Renal cortex interstitium (tissue), 11 donors: ENCODE measurements around the gene RALBP1. TPM values are rescaled to one million over a fixed set of nuclear protein-coding genes. Genes with fewer than 3 reads are reported as not detected.

ENCODE experiments used
- DNase-seq, 11 donors: peaks; one replicate each; pipeline ENCODE4 v3.0.0-alpha.2; 2013; ENCODE audit warnings: low read depth in 9 of 11, low spot score in 4 of 11; ENCODE audit errors: extremely low read depth in 1 of 11
- polyA plus RNA-seq, 3 donors: library from polyadenylated mRNA; unstranded; fragments of 120-200 nt; gene quantifications; one replicate each; pipeline ENCODE4 v1.2.1, GENCODE V29; 2013; ENCODE audit not compliant: insufficient read length in 3 of 3

RALBP1 gene
- polyA plus RNA-seq, 3 donors = 72.7 to 88.7 (median 74.8) TPM

DNA sequence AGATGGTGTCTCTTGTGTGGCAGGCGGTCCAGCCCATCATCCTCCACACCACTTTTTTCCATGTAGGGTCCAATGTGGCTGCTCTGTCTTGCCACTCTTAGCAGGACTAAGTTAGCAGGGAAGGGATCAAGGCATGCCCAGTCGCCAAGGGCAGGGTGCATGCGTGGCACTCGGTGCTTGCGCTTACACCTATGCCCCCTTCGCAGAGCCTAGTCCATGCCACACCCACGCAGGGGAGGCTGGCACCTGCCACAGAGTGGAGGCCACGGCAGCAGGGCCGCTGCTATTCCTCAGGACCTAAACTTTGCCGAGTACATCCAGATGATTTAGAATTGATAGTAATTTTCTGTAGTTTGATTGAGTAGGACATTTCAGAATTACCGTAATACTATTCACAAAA is 59.5 kb downstream of the RALBP1 start:
- no peak for DNase-seq

DNA sequence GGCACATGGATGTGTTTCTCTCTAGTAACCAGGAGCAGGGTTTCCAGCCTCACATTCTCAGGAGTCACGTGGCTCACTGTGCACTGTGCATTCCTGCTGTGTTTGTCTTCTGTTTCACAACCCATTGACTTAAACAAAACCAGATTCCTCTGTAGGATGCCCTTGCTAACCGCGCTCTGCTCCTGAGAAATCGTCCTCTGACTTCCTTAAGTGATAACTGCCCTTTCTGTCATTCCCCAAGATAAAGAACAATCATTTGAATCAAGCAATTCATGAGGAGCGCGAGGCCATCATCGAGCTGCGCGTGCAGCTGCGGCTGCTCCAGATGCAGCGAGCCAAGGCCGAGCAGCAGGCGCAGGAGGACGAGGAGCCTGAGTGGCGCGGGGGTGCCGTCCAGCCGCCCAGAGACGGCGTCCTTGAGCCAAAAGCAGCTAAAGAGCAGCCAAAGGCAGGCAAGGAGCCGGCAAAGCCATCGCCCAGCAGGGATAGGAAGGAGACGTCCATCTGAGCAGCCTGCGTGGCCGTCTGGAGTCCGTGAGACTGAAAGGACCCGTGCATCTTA is 60.2 kb downstream of the RALBP1 start:
- DNase-seq = peak in 3 of 11 donors; percentile 4 to 20 (median 5)

DNA sequence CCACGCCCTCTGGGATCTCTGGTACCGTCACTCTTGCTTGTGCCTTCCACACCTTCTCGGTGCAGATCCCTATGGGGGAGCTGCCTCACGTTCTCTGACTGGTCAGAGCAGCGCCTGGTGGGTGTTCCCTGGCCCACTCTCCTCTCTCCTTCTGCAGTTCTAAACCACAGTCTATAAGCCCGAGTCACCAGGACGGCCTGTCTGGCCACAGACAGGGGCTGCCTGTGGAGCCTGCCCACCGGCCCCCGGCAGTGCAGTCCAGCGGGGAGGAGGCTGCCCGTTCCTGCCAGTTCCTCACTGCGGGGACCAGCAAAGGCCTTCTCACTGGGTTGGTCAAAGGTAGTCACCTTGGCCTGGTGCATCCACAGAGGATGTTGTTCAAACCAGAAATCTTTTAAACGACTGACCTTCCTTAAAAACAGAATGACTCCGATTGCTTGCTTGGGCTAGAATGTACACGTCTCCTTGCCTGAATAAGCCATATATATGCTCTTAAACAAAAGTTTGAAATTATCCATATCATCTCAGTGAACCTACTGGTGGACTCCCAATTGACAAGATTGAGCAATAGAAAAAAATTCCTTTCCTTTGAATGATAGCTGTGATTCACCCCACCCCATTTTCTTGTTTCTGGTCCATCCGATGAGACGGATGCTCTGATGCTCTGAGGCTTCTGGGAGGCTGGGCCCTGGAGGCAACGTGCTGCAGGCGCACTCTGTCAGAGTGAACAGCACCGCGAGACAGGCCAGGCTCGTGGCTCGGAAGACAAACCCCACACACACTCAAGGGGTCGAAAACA is 61.2 kb downstream of the RALBP1 start:
- DNase-seq = no peak

DNA sequence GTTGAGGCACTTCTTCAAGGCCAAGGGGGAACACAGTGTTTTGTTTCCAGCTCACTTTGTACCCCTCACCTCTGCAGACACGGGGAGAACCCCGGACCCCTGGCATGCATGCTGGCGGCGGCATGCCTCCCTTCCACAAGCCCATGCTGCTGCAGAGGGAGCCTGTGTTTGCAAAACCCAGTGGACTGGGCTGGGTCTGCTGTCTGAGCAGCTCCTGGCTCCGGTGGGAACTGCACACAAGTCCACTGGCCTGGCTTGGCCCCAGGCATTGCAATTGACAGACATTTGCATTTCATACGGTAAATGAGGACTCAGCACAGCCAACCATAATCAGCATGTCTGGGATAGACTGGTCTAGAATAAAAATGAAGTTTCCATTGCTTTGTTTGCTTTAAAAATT is 62.4 kb downstream of the RALBP1 start:
- no peak for DNase-seq

- DNase-seq = no peak
Observed at GRCh38 chr18:9539283-9539682, 64.0 kb downstream of the RALBP1 start.

GRCh38 chr18:9539938-9540337 is 64.6 kb downstream of the RALBP1 start:
- no peak for DNase-seq

- no peak for DNase-seq
Observed at GRCh38 chr18:9542924-9543323, 67.6 kb downstream of the RALBP1 start.

DNA sequence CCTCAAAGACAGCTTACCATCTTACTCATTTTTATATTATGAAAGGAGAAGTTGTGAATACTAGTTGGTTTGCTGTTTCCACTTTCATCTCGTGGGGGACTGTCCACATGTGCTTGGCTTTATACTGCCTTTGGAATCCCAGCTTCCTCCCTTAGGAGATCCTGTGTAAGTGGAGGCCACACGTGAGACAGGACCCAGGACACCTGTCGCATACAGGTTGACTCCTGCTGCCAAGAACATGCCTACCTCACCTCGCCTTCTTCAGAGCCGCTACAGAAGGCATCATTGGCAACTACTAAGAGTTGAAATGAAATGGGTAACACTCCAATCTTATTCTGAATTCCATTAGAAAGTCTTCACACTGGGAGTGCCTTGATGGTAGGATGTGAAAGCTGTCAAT is 69.7 kb downstream of the RALBP1 start:
- no peak for DNase-seq

GRCh38 chr18:9546468-9546867 is 71.2 kb downstream of the RALBP1 start:
- no peak for DNase-seq

DNA sequence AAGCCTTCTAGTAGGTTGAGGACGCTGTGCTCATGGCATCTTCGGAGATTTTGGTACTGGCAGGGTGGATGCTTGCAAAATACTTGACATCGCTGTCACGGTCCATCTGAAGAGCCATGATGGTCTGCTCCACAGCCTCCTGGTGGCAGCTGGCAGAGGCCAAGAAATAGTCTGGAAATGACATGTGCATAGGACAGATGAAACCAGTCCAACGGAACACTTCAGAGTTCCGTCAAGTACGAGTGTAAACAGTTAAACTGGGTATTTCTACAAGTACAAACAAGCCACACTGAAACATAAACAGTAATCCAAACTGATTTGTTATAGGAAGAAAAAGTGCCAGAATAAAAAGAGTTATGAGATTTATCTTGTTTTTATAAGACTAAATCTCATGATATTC is 72.5 kb downstream of the RALBP1 start:
- DNase-seq = no peak

GRCh38 chr18:9549405-9549804 is 74.1 kb downstream of the RALBP1 start:
- DNase-seq = no peak

GRCh38 chr18:9550429-9550828 is 75.1 kb downstream of the RALBP1 start:
- no peak for DNase-seq

GRCh38 chr18:9552191-9552590 is 76.9 kb downstream of the RALBP1 start:
- no peak for DNase-seq

DNA sequence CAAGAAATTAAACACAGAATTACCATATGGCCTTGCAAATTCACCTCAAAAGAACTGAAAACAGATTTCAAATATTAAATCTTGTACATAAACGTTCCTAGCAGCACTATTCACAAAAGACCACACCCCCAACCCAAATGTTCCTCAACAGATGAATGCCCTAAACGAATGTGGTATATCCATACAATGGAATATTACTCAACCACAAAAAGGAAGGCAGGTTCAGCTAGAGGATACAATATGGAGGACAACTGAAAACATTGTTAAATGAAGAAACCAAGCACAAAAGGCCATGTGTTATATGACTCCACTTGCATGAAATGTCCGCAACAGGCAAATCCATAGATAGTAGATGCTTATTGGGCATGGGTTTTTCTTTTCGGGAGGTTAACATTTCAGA is 77.3 kb downstream of the RALBP1 start:
- no peak for DNase-seq

DNA sequence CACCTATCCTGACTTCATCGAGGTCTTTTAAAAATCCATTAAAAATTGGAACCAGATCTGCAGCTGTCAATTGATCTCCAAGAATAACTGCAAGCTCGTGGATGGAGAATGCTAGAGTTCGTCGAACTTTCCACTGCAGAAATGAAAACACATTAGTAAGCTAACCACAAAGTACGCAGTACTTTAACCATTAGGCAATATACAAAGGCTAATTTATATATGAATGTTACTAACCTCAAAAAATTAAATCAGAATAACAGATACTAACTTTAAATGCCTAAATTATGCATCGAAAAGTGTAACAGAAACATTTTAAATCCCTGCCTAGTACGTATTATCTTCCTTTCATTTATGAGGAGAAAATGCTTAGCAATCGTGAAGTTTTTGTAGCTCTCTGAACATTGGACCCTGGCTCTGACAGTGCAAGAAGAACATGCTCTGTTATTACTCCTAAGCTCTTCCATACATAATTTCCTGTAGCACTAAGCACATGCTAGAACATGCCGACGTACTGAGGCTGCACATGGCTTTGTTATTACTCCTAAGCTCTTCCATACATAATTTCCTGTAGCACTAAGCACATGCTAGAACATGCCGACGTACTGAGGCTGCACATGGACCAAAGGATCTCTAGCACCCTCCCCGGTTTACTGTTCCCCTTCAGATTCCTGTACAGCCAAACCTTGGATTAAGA is 82.1 kb downstream of the RALBP1 start:
- no peak for DNase-seq

DNA sequence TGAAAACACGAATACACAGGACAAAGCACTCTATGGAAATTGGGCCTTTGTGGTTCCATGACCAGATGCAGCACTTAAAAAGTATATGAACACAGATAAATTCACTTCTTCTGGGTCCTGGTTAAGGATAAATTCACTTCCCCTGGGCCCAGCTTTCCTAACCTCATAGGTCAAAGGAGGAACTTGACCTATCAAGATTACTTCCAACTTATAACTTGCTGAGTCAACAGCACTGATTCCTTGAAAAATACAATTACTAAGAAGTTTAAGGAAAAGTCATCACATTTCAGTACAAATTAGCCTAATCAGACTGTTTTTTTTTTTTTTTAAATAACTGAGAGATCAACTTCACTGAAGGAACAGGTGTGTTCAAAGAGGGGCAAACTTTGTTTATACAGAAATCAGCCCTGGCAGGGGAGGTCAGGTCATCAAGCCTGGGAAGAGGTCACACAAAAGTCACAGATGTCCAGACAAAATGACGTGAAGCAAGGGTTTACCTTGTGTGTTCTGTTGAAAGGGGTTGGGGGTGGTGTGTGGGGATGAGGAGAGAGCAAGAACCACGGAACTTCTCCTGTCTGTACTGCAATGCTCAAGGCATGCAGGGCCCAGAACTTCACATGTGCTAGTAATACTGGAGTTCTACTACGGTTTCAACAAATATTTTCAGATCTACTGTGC is 83.2 kb downstream of the RALBP1 start:
- DNase-seq = no peak

- no peak for DNase-seq
Observed at GRCh38 chr18:9559253-9559652, 83.9 kb downstream of the RALBP1 start.

GRCh38 chr18:9561759-9562158 is 86.4 kb downstream of the RALBP1 start:
- DNase-seq = no peak

- DNase-seq = no peak
Observed at GRCh38 chr18:9562584-9562983, 87.3 kb downstream of the RALBP1 start.

DNA sequence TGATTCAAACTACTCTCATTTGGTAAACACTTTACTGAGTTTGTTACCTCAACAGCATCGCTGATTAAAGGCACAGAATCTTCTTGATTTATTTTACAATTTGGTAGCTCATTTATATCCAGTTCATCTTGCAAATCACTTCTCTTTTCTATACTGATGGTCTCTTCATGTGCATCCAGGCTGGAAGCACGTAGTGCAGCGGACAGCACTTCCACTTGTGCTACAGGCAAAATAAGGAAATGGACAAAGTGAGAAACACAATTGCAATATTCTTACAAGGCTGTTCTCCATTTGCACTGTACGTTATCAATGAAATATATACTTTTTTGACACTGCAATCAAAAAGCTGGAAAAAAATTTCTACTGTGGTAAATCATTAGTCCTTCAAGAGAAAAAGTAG is 88.0 kb downstream of the RALBP1 start:
- DNase-seq = no peak
